GM19467 (cell line): ENCODE measurements around the gene HM13.
"Not testable (repeated sequence)": the region's sequence is repeated elsewhere in the genome, so short reads cannot be mapped to it uniquely, and the experiment has no call there.

ENCODE experiments used
- ATAC-seq: cut with Tn5 transposase; IDR thresholded peaks from one replicate; pipeline ENCODE4 v1.9.1; 2021; ENCODE audit warnings: mild to moderate bottlenecking, moderate library complexity; ENCODE audit not compliant: unreplicated experiment

HM13 gene, protein sequence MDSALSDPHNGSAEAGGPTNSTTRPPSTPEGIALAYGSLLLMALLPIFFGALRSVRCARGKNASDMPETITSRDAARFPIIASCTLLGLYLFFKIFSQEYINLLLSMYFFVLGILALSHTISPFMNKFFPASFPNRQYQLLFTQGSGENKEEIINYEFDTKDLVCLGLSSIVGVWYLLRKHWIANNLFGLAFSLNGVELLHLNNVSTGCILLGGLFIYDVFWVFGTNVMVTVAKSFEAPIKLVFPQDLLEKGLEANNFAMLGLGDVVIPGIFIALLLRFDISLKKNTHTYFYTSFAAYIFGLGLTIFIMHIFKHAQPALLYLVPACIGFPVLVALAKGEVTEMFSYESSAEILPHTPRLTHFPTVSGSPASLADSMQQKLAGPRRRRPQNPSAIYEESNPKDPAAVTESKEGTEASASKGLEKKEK

DNA sequence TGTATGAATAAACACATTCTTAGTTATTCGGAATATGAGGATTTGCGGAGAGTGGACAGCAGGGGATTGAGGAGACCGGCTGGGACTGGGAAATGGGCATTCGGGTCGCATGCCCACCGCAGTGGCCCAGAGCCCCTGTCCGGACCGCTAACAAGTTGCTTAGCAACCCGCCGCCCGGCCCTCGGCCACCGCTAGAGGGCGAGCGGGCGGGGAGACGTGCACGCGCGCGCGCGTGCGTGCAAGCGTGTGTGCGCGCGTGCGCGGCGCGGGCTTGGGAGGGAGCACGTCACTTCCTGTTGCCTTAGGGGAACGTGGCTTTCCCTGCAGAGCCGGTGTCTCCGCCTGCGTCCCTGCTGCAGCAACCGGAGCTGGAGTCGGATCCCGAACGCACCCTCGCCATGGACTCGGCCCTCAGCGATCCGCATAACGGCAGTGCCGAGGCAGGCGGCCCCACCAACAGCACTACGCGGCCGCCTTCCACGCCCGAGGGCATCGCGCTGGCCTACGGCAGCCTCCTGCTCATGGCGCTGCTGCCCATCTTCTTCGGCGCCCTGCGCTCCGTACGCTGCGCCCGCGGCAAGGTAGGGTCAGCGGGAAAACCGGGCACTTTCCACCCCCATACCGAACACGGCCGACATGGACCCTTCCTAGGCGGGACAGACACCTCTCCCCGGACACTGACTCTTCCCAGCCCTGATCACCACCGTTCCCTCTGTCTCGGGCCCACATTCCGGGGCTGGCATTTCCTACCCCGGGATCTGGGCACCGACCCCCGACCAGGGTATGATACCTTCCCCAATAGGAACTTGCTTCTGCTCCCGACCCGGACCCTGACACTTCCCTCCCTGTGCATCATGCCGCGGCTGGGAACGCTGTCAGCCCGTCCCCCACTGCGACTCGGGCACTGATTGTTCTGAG is at the start of gene HM13:
Gene HM13 (plus strand): TSS at position 289 of the 918 bp plus-strand sequence. CDS start 110 bp downstream, at position 399.
- peak; percentile 89 for ATAC-seq

DNA sequence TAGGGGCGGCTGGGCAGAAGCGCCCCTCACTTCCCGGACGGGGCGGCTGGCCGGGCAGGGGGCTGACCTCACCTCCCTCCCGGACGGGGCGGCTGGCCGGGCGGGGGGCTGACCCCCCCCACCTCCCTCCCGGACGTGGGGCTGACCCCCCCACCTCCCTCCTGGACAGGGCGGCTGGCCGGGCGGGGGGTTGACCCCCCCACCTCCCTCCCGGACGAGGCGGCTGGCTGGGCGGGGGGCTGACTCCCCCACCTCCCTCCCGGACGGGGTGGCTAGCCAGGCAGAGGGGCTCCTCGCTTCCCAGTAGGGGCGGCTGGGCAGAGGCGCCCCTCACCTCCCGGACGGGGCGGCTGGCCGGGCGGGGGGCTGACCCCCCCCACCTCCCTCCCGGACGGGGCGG is 43.3 kb upstream of the HM13 start:
- not testable (repeated sequence) for ATAC-seq

DNA sequence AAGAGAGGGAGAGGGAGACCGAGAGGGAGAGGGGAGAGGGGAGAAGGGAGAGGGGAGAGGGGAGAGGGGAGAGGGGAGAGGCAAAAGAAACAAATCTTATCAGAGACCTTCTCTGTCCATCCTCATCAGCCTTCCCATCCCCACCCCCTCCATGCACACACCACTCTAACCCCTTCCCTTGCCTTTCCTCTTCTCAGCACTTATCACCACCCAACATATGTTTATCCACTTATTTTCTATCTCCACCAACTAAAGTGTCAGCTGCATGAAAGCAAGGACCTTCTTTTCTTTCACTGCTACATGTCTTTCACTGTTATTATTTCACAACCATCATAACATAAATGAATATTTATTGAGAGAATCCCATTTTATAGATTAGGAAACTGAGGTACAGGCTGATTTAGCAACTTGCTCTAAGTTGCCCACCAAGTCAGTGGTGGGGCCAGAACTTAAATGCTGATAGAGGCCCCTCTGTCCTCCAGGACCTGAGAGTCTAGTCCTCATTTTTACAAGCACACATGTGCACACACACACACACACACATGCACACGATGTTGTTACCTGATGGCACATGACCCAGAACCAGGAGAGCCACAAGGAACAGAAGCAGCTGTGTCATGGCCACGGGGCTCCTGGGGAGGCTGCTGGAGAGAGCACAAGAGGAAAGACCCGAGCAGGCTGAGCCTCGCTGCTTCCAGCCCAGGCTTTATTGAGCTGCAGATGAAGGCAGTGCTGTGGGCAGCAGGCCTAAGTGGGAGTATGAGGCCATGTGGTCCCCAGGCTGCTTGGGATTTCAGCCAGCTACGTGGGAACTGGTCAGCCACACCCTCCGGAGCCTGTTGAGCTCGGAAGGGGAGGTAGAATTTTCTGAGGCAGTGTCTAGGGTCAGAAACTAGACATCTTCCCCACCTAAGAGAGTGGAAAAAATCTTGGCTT is 41.6 kb upstream of the HM13 start:
- no peak for ATAC-seq

DNA sequence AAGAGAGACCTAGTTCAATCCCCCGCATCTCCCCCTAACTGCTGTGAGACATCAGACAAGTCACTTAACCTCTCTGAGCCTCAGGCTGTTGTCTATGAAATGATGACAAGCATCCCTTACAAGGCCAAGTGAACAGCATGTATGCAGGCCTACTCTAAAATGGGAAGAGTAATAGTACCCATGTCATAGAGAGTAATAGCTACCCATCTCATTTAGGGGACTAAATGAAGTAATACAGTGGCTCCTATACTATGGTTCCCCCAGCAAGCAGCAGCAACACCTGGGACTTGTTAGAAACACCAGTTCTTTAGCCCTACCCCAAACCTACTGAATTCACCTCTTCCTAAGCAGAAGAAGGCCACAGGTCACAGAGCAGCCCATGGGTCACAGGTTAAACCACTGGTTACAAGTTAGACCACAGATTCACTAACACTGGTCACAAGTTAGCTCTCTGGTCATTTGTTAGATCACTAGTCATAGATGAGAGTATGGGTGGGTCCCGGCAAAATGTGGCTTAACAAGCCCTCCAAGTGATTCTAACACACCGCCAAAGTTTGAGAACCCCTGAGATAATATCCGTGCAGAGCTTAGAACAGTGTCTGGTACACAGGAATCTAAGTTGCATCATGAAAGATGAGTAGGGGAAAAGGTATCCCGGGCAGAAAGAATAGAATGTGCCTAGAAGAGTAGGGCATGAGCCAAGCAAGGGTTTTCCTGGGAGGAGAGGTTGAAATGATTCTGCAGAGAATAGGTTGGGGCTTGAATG is 40.7 kb upstream of the HM13 start:
- ATAC-seq = no peak

DNA sequence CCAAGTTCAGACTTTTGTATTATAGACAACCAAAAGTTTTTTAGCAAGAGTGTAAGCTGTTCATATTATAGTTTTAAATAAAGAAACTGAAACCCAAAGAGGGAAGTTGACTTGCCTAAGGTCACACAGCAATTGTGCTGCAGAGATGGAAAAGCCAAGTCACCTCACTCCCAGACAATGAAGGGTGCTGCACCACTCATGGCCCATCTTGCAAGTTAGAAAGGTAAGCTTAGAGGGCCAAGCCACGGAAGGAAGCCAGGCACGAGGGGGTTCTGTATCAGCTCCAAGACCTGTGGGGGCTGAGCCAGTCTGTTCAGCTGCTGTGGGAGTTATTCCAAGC is 40.2 kb upstream of the HM13 start:
- no peak for ATAC-seq

DNA sequence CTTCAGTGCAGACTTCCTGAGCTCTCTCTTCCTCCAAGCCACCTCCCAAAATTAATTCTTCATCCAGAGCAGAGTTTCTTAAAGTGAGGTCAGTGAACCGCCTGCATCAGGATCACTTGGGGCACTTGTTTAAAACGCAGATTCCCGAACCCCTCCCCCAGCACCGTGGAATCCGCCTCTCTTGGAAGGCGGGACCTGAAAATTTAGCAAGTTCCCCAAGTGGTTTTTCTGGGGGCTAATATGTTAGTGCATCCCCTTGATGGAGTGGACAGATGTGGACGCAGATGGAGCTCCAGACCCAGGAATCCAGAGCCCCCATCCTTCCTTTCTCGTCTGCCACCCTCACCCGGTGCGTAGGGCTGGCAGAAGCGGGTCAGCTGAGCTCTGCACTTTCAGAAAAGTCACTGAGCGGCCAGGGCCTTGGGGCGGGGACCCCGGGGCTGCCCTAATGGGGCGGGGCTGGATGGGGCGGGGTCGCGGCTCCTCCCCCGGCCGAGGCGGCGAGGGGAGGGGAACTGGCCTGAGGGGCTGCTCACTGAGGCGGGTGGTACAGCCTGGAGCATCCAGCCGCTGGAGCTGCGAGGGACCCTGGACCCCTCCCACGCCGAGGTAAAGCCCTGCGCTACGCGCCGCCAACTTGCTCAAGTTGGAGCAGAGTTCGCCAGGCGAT is 39.3 kb upstream of the HM13 start, which contains the start of the genes DEFB124 and REM1:
Gene DEFB124 (minus strand): TSS at position 370 of the 670 bp plus-strand sequence. CDS start 2,114 bp downstream, outside the sequence.
Gene REM1 (plus strand): TSS at position 531 of the 670 bp plus-strand sequence. CDS start 1,158 bp downstream, outside the sequence.
- ATAC-seq = no peak

DNA sequence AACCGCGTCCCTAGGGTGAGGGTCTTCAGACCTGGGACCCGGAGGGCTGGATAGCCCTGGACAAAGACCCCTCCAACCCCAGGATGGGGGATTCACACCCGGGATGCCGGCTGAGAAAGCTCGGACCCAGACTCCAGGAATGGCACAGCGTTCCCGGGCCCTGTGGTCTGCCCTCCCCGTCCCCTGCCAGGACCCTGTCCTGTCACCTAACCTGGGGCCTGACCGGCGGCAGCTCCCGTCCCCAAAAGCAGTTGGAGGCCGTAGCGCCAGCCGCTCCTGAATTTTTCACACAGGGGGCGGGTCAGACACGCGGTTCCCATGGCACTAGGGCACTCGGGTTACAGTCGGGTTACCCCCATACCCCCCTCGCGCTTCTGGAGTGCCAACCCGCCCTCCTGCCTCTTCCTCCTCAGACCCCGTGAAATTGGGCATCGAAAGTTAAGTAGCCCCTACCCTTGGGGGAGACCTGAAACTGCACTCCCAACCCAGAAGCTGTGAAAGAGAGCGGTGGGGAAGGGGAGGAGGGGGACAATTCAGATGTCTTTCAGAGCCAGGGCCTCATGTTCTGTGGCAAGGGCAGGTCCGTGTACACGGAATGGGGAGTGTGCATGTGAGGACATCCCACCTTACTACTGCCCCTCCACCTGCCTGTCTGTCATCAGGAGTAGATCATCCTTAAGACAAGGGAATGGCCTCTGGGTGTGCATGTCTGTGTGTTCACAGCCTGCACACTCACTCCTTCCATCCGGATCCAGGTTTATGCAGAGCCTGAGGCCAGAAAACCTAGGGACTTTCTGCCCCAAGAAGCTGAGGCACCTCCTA is 38.6 kb upstream of the HM13 start:
- ATAC-seq = no peak

DNA sequence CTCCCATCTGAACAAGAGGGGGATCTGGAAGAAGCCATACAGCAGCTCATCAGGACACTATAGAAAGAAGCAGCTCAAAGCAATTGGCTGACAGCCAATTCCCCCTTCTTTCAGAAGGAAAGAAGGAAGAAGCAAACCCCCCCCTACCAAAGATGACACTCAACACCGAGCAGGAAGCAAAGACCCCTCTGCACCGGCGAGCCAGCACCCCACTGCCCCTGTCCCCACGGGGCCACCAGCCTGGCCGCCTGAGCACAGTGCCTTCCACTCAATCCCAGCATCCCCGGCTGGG is 38.0 kb upstream of the HM13 start:
- ATAC-seq = no peak

DNA sequence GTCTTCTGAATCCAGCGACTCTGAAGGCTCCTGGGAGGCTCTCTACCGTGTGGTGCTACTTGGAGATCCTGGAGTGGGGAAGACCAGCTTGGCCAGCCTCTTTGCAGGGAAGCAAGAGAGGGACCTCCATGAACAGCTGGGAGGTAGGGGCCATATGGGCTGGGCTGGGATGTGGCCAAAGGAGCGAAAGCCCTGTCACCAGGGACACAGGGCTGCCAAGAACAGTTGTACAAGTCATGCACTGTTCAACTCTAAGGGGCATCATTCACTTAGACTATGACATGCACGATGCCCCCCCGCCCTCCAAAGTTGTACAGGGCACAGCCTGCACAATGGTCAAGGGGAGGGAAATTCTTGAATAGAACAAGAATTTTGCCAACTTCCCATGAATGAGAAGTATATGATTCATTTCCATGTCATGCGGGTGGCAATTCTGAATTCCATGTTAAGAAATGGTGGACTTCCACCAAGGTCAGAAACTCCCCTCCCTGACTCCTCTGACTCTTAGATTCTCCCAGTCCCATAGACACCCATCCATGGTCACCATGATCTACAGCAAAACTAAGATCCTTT is 37.5 kb upstream of the HM13 start:
- no peak for ATAC-seq

DNA sequence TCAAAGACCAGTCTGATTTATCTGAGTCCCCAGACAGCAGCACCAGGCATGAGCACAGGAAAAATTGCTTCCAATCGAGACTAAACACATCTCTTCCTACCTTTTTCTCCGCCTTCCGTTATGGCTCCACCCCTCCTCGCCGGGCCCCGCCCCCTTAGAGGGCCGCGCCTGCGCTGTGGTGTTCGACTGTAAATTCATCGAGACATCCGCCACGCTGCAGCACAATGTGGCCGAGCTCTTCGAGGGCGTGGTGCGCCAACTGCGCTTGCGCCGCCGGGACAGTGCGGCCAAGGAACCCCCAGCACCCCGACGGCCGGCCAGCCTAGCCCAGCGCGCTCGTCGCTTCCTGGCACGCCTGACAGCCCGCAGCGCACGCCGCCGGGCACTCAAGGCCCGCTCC is 30.2 kb upstream of the HM13 start:
- no peak for ATAC-seq

DNA sequence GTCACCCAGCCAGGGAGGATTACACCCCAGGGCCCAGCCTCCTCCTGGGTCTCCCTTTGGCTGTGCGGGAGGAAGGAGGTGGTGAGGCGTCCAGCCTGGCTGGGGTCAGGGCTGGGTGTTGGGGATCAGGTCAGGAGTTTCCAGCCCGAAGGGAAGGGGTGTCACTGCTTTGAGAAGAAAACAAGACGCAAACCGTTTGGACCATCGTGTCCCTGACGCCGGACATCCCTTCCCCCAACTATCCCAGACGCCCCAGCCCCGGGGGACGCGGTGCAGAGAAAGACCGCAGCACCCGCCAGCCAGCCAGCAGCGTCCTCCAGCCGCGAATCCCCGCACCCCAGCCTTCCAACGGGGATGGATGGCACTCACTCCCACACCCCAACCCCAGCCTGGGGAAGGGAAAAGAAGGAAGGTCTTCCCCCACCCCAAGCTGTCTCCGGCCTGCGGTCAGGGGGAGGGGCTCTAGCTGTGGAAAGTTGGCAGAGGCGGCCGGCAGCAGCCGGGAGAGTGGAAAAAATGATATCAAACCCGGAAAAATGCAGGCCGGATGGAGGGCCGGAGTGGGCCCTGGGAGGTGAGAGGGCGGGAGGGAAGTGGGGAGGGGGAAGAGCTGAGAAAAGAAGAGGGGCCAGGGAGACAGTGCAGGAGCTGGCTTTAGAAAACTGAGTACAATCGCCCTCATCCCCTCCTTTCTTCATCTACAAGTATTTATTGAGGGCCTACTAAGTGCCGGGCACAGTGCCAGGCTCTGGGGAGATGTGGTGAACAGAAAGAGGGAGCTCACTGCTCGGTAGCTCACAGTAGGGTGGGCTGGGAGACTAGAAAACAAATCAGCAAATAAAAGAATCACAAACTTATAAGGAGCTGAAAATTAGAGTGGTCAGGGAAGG is 28.5 kb upstream of the HM13 start:
- no peak for ATAC-seq

DNA sequence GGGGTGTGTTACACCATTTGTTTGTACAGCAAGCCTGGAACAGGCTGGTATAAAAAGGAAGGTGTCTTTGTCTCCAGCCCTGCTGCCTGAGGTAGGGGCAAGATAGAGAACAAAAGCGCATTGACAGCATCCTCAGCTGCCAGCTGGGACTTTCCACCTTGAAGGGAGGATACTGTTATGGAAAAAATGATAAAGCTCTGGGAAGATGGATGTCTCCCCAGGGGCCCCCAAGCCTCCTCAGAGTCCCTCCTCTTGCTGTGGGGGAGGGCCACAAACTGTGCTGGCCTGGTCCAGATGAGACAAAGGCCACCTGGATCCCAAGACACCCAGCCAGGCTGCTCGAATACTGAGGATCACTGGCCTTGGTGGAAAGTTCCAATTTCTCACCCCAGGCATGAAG is 26.1 kb upstream of the HM13 start:
- ATAC-seq = no peak

DNA sequence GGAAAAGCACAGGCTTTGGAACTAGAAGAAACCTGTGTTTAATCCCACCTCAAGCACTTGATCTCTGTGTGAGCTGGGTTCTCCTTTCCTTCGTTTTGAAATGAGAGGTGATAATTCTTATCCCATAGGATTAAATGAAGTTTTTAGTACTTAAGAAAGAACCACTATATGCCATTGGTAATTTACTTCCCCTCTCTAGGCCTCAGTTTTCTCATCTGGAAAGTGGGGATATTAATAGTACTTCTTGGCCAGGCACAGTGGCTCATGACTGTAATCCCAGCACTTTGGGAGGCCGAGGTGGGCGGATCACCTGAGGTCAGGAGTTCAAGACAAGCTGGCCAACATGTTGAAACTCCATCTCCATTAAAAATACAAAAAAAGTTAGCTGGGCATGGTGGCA is 25.1 kb upstream of the HM13 start:
- no peak for ATAC-seq

DNA sequence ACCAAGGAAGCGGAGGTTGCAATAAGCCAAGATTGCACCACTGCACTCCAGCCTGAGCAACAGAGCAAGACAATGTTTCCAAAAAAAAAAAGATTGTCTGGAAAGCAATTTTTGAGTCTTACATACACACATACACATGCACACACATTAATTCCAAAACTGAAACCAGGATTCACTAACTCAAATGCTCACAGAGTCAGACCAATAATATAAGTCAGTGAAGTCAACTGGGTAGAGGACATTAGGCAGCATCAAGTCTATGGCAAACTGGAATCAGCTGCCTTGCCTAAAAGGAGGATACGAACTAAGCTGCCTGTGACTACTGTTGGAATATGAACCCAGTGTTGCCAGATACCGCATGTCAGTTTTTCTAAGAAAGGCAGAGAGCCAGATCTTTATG is 23.5 kb upstream of the HM13 start:
- ATAC-seq = no peak

DNA sequence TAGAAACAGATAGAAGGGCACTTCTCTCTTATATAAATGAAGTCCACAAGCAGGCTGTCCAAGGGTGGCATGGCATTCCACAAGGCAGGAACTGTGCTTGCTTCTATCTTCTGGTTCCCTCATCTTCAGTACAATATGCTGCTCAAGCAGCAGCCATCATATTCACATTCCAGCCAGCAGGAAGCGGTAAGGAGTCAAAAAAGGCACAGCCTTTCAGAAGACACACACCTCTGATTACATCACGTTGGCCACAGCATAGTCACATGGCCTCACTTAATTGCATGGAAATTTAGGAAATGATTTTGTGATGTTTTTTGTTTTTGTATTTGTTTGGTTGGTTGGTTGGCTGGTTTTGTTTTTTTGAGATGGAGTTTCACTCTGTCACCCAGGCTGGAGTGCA is 20.1 kb upstream of the HM13 start:
- no peak for ATAC-seq

DNA sequence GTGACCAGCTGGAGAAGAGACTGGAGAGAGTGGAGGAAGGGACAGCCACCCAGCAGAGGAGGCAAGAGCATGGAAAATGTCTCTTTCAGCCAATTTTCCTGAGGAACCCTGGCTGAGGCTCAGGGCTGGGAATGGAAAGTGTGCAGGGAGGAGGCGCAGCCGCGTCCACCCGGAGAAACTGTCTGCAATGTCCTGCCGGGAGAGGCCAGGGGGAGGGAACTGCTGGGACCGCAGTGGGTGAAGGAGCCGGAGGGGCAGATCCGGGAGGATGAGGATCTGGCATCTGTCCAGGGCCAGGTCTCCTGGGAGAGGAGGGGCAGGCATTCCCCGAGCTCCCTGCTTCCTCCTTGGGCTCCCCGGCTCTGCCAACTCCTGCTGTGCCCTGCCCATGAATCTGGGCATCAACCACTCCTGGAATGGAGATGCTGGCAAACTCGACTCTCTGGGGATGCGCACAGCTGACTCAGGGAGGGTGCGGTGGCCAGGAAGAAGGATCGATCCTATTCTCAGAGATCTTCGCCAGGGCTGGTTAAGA is 17.4 kb upstream of the HM13 start:
- no peak for ATAC-seq
